HG02571 (cell line): ENCODE results near the gene KIF1A.
"Not testable (repeated sequence)": the region's sequence is repeated elsewhere in the genome, so short reads cannot be mapped to it uniquely, and the experiment has no call there.

Experiments
- ATAC-seq: cut with Tn5 transposase; IDR thresholded peaks from one replicate; pipeline ENCODE4 v1.9.1; 2021; ENCODE audit warnings: mild to moderate bottlenecking, moderate library complexity; ENCODE audit not compliant: unreplicated experiment

The KIF1A gene

DNA sequence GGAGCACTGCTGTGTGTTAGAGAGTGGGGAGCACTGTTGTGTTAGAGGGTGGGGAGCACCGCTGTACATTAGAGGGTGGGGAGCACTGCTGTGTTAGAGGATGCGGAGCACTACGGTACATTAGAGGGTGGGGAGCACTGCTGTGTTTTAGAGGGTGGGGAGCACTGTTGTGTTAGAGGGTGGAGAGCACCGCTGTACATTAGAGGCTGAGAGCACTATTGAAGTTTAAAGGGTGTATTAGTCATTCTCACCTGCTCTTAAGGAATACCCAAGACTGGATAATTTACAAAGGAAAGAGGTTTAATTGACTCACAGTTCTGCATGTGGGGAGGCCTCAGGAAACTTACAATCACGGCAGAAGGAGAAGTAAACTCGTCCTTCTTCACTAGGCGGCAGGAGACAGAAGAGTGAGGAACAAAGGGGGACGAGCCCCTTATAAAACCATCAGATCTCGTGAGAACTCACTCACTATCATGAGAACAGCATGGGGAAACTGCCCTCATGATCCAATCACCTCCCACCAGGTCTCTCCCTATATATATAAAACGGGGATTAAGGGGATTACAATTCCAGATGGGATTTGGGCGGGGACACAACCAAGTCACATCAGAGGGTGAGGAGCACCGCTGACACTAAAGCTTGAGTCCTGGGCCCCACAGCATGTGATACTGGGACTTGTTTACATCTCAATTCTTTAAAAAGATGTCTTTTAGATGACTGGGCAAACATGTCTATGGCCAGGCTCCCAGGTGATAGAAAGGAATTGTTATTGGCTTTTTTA lies 29.1 kb upstream of the KIF1A start:
- no peak for ATAC-seq

DNA sequence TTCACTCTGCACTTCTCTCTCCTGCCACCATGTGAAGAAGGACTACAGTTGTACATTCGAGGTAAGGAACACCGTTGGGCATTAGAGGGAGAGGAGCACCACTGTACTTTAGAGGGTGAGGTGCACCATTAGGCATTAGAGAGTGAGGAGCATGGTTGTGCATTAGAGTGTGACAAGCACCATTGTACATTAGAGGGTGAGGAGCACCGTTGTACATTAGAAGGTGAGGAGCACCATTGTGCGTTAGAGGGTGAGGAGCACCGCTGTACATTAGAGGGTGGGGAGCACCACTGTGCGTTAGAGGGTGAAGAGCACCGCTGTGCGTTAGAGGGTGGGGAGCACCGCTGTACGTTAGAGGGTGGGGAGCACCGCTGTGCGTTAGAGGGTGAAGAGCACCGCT lies 27.8 kb upstream of the KIF1A start:
- ATAC-seq: no peak

DNA sequence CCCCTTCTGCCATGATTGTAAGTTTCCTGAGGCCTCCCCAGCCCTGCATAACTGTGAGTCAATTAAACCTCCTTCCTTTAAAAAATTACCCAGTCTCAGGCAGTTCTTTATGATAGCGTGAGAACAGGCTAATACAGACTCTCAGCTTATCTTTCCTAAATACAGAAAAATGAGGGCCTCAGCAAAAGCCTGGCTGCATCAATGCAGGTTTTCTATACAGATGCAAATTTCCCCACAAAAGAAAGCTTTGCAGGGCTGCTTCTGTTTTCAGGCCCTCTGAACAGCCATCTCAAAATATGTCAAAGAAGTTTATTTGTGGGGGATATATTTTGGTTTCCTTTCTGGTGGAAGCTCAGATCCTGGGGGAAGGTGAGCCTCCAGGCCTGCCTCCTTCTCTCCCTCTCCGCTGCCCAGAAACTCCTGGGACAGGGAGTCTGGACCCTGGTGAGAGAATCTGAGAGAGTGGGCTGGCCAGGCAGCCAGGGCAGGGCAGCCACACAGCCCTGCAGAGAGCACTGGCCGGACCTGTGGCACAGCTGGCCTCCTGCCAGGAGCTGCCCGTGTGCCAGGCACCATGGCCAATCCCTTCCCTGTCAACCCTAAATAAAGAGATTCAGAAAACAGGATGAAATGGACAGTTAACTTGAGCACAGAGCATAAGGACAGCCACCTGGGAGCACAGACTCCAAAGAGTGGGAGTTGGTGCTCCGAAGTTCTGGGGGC lies 27.0 kb upstream of the KIF1A start:
- ATAC-seq: no peak

DNA sequence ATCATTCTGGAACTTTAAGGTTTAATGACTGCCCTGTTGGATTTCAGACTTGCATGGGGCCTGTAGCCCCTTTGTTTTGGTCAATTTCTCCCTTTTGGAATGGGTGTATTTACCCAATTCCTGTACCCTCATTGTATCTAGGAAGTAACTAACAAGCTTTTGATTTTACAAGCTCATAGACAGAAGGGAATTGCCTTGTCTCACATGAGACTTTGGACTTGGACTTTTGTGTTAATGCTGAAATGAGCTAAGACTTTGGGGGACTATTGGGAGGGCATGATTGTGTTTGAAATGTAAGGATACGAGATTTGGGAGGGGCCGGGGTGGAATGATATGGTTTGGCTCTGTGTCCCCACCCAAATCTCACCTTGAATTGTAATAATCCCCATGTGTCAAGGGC lies 26.3 kb upstream of the KIF1A start:
- ATAC-seq: not testable (repeated sequence)

DNA sequence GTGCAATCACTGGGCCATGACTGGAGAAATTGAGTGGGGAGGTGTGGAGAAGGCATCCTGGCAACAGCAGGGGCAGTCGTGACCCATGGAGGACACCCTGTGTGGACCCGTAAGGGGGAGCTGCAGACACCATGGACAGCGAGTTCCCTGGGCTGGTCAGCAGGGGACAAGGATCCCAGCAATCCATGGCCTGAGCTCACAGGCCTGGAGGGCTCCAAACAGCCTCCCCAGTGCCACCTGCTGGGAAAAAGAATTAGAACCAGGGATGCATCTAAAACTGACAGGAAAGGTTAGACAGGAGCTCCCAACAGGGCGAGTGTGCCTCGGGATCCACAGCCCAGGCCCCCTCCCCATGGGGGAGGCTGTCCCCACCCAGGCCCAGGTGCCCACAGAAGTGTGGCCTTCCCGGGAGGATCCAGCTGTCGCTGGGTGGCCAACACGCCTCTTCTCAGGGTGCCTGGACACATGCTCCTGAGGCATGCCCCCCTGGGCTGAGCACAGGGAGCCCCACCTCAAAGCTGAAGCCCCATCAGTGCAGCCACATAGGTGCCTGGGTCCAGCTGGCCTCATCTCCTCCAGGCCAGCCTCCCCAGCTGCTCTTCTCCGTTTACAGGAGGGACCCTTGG lies 20.5 kb upstream of the KIF1A start:
- no peak for ATAC-seq

DNA sequence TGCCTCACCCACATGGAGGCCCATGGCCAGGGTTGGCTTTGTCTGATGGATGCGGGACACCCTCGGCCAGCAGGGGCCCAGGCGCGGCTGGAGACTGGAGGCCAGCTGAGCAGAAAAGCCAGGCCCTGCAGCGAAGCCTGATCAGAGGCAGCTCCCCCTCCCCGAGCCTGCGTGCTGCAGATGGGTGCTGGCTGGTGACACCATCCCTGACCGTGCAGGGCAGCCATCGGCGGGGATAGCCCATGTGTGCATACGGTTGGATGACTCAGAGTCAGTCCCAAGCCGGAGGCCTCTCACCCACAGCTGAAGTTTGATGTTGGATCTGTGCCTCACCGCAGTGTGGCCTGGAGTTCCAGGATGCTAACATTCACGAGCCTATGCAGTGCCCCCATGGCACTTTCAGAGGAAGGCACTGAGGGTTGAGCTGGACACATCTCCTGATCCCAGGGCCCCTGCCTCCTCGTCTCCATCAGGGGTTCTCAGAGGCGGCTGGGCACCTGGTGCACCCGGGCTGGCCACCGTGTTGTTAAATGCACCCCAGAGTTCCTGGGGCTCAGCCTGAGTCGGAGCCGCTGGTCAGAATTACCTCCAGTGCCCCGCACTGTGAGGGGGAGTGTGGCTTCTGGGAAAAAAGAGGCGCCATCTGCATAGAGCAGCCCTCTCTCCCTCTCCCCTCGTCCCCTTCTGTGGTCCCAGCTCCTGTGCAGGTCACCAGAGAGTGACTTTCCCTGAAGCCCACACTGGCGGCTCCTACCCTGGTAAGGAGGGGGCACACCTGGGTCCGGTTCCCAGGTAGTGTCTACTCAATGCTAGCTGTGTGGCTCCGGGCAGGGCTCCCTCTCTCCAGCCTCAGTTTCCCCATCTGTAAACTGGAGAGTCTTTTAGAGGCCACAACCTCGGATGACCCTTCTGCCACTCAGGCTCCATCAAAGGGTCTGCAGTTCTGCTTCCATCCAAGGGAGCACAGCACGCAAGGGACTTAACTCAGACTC lies 19.4 kb upstream of the KIF1A start:
- ATAC-seq: no peak

DNA sequence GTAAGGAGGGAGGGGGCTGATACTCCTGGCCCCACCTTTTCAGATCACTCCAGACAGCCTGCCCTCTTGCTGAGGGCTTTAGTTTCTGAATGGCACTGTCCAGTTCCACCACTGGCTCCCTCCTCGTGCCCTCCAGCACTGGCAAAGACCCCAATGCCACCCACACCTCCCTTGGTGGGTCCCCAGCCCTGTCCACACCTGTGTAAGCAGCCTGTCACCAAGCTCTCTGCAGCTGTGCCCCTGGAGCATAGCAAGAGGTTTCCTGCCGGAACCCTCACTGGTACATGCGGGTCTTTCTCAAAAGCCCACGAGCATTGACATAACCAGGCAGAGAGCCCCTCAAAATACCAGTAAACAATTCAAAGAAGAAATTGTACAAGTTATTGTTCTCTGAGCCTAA lies 17.6 kb upstream of the KIF1A start:
- ATAC-seq: no peak

DNA sequence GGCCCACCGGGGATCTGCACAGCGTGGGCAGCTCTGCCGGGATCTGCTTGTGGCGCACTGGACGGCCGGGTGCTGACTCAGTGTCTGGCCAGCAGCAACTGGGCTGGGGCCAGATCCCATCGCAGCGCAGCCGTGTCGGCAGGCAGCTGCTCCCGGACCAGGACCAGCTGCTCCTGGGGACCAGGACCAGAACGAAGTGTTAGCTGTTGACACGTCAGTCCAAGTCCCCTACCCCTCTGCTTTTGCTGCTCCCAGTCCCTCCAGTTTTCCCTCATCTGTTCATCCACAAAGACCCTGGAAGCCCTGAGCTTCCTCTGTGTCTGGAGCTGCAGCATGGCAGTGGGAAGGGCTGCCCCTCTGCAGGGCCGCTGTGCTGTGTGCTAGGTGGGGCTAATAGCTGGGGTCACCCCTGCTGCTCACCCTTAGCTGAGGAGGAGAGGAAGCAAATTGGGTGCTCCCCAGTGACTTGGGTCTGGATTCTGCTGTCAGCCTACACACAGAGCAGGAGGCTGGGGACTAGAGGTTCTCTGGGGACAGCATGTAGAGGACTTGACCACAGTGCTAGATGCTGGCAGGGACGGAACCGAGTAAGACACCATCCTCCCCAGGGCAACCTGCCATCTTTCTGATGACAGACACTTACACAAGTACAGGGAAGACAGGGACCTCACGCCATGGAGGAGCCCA lies 16.9 kb upstream of the KIF1A start:
- ATAC-seq: no peak

DNA sequence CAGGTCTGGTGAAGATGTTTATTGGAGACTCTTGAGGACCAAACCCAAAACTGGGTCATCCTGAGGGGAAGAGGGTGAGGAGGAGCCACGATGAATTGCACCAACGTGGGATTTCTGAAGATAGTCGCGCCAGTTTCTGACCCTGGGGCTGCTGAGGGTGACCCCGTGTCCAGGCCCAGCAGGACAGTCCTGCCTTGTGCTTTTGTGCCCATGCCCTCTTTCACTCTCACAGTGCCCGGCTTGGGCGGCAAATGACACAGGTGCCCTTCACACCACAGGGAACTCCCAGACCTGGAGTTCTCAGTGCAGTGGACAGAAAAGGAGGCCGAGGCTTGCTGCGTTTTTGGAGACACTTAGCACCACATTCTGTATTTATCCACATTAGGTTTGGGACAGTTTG lies 15.5 kb upstream of the KIF1A start:
- ATAC-seq: no peak

DNA sequence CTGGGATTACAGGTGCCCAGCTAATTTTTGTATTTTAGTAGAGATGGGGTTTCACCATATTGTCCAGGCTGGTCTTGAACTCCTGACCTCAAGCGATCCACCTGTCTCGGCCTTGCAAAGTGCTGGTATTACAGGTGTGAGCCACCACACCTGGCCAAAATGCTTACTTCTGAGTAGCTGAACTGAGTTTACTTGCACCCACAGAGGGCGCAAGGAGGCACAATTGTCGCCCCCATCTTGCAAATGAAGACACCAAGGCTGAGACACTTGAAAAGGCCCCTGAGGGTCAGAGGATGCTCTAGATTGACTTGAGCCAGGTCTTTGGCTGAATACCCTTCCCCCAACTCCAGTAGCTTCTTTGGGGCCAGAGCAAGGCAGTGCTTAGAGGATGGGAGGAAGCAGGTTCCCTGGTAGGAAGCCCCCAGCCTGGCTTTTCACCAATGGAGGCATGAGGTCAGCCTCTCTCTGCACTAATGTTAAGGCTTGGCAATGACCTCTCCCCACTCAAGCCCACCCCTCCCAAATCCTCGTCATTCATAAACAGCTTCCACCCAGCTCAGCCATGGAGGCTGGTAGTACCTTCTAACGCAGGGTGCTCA lies 14.5 kb upstream of the KIF1A start:
- no peak for ATAC-seq

DNA sequence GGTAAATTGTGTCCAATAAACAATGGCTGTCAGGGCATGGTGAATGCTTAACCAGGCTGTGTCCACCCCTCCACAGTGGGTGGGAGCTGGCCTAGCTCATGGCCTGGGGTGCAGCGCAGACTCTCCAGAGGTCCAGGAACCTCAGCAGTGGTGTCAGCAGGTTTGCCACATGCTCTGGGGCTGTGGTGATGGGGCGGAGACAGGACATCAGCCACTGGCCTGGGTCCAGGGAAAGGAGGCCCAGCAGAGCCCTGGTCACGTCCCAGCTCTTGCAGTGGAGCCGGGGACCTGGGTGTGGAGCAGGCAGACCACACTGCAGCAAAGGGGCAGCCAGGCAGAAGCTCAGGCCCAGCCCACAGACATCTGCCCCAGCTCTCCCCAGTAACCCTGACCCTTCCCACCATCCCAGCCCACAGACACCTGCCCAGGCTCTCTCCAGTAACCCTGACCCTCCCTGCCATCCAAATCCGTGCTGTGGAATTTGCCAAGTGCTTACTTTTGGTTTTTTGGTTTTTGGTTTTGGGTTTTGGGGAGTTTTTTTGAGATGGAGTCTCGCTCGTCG lies 13.8 kb upstream of the KIF1A start:
- no peak for ATAC-seq

DNA sequence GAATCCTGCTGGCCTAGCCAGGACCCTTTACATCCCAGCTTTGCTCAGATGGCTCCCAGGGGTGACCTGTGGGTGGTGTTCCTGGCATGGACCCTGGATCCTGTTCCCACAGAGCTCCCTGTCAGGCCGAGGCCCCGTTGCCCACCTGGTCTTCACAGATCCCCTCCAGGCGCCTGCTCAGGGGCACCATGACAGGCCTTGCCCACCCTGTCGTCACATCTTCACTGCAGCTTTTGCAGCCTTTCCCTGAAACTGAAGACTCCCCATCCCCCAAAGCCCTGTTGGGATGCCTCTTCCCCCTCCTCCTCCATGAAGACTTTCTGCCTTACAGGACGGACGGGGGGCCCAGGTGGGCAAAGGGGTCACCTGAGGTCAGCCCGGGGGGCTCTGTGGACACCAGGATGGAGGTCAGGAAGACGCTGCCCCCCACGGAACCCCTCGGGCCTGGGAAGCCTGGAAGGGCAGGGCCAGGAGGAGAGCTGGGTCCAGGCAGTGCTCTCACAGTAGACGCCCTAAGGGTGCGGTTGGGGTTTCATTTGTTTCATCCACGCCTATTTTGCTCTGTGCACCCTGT lies 13.0 kb upstream of the KIF1A start:
- no peak for ATAC-seq

DNA sequence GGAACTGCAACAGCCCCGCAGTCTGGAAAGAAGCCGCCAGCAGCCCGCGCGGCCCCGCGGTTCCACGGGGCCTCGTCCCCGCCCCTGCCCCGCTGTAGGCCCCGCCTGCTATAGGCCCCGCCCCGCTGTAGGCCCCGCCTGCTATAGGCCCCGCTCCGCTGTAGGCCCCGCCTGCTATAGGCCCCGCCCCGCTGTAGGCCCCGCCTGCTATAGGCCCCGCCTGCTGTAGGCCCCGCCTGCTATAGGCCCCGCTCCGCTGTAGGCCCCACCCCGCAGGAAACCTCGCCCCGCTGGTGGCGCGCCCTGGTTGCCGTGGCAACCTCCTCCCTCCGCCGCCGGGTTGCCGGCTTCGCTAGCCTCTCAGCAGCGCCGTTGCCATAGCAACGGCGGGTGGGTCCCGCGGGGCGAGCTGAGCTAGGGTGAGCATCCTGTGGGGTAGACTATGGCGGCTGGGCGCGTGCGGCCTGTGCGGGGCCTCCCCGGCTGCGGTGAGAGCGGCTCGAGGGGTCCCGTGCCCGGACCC lies 12.2 kb upstream of the KIF1A start:
- ATAC-seq: no peak

DNA sequence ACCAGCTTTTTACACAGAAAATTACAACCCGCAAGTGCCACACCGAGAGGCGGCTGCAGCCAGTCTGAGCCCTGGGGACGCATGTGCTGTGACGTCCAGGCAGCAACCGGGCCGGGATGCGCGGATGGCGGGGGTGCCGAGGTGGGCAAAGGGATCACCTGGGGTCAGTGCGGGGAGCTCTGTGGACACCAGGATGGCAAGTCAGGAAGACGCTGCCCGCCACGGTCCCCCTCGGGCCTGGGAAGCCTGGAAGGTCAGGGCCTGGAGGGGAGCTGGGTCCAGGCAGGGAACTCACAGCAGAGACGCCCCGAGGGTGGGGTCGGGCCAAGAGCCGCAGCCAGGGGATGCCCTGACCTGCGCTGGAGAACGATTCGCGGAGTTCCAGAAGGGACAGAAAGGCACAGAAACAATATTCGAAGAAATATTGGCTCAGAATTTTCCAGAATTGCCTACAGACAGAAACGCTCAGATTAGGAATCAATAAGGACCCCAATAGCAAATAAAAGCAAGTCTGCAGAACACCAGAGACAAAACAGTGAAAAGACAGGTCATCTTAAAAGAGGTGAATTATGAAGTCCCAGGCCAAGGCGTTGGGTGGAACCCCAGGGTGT lies 11.7 kb upstream of the KIF1A start:
- ATAC-seq: no peak

DNA sequence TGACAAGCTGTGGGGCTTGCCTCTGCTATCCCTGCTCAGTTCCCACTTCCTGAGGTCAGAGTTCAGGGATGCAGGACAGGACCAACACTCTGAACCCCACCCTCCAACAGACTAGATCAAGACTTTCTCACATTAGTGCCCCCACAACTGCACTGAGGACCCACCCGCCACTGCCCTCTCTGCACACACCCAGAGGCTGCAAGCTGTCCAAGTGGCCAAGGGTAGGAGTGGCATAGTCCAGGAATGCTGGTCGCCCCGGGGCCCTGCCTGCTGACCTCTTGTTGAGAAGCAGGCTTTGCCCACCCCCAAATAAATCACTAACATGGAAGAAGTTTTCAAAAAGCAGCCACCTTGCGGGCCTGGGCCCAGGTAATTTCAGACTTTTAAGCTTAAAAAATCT lies 5.5 kb upstream of the KIF1A start:
- no peak for ATAC-seq

DNA sequence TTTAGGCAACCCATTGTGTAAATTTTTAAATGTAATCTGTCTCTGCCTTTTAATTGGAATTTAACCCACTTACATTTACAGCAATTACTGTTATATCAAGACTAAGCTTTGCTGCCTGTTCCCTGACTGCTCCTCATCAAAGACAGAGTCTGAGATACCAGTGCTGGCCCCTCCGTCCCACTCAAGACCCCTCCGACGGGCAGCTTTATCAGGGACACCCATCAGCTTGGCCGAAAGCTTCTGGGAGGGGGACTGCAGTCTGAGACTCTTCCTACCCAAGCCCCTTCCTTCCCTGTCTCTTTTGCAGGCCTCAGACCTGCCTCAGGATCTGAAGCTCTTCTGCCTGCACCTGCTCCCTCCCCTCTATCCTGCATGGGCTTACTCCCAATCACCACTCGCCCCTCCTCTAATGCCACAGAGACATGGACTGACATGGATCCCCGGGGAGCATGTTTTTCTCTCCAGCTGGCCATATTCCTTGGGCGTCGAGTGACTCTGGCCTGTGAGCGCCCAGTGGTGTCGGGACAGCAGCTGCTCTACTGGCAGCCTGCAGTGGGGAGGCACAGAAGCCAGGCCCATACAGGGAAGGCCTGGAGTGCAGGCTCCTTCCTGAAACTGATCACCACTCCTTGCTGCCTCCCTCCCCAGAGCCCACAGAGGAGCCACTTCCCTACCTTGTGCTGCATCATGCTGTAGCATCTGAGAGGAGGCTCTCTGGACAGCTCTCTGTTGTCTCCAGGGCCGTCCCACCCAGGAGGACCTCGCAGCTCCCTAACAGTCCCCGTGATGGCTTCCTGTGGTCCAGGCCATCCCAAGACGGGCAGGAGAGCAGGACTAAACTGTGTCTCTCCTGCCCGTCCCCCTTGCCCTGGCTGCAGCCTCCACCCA lies 3.7 kb upstream of the KIF1A start:
- ATAC-seq: no peak

DNA sequence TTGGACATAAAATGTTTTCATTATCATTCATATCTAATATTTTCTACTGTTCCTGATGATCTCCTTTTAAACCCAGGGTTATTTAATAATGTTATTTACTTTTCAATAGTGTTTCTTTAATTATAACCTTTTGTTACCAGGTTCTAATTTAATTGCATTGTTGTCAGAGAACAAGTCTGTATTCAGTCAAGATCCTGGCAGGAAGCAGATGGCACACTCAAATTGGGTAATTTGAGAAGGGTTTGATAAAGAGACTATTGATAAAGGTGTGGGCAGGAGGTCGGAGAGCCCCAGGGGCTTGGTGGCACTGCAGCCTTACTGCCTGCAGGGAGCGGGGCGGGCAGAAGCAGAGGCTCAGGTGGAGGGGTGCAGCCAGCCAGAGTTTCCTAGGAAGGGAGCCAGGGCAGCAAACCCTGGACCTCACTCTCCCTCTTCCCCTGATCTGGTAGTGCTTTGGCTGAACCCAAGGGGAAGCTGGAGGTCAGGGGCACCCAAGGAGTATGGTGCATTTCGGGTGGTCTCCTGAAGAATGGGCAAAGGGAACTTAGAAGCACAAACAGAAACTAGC lies 2.3 kb upstream of the KIF1A start:
- ATAC-seq: no peak
